GM18498 (cell line): ENCODE measurements around the gene USE1.

Source experiments
- ATAC-seq: cut with Tn5 transposase; IDR thresholded peaks from one replicate; pipeline ENCODE4 v1.9.1; 2021; ENCODE audit warnings: mild to moderate bottlenecking, moderate library complexity; ENCODE audit not compliant: unreplicated experiment

USE1 gene

DNA sequence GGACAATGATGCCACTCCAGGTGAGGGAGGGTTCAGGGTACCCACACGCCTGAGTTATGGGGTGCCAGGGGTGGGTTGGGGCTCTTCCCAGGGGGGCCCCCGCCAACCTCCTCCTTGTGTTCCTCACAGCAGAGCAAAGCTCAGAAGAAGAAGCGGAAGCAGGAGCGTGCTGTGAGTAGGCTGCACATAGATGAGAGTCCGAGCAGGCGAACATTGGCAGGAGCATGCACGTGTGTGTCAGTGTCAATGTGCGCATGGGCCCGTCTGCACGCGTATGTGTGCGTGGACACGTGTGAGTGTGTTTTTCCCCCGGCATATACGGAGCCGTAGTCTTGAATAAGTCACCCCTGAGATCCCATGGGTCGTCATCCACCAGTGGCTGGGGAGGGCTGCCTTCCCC is 12.4 kb upstream of the USE1 start:
- ATAC-seq: no peak

DNA sequence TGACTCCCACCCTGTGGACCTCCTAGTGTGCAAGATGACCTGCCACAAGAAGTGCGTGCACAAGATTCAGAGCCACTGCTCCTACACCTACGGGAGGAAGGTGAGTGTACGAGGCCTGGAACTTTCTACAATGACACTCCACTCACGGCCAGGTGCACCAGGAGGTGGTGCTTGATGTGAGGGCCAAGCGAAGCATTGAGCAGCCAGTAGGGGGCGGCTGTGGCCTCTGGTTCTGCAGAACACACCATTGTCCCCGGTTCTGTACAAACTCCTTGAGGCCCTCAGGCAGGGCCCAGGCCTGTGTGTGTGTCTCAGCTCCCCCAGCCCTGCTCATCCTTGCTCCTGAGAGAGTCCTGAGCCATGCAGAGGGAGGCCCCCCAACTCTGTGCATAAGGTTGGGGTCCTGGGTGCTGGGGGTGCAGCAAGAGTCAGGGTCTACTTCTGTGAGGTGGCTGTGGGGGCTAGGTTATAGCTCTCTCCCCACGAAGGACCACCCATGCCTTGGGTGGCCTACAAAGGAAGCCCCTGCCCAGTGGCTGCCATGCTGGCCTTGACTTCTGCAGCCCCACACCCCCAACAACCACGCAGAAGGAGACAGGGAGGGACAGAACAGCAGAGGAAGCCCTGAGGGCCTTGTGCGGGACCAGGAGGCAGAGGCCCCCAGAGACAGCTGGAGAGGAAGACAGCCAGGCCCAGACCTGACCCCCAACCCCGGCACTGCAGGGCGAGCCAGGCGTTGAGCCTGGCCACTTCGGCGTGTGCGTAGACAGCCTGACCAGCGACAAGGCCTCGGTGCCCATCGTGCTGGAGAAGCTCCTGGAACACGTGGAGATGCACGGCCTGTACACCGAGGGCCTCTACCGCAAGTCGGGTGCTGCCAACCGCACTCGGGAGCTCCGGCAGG is 9.7 kb upstream of the USE1 start:
- ATAC-seq: no peak

DNA sequence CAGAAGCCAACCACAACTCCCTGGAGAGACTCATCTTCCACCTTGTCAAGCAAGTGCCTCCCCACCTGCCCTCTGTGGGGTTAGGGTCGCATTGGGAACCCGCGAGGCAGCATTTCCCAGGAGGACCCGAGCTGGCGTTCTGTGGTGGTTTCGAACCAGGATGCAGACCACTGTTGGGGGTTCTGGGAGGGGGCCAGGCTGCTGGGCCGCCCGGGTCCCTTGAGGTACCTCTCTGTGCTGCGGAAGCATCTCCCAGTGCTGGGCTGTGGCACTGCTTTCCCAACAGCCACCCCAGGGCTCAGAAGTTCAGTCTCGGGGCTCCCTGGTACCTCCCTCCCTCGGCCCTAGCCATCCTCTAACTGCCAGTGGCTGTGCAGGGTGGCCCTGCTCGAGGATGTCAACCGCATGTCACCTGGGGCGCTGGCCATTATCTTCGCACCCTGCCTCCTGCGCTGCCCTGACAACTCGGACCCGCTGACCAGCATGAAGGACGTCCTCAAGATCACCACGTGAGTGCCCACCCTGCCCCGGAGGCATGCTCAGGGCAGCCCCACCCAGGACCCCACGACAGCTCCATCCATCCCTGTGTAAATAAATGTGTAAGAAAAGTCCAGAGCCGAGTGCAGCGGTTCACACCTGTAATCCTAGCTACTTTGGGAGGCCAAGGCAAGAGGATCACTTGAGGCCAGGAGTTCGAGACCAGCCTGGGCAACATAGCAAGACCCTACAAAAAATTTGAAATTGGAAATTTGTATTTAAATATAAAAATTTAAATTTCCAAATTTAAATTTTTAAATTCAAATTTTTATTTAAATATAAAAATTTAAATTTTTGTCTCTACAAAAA is 8.2 kb upstream of the USE1 start:
- no peak for ATAC-seq

DNA sequence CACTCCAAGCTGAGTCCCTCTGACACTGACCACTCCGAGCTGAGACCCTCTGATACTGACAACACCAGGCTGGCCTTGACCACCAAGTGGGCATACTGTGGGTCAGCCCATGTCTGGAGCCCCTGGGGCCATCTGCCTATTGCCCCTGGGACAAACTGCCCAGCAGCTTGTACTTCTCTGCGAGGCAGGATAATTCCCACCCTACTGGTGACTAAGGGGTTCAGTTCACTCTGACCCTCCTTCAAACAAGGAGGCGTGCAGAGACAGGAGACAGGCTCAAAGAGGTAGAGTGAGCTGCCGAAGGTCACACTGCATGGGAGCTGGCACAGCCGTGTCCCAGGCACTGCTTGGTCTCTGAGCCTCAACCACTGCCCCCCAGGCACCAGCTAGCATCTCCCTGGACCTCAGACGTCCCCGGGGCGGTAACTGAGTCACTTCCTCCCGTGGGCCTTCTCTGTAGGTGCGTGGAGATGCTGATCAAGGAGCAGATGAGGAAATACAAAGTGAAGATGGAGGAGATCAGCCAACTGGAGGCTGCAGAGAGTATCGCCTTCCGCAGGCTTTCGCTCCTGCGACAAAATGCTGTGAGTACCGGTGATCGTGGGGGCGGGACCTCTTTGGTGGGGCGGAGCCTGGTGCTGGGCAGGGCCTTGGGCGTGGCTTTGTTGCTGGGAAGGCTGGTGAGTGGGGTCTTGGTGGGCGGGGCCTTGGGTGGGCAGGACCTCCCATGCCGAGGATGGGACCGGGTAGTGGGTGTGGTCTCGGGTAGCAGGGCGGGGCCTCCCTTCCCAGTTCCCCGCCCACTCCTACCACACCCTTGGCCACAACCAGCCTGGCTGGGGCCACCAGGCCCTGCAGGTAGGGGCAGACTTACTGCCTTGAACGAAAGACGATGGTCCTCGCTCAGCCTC is 5.8 kb upstream of the USE1 start:
- no peak for ATAC-seq

DNA sequence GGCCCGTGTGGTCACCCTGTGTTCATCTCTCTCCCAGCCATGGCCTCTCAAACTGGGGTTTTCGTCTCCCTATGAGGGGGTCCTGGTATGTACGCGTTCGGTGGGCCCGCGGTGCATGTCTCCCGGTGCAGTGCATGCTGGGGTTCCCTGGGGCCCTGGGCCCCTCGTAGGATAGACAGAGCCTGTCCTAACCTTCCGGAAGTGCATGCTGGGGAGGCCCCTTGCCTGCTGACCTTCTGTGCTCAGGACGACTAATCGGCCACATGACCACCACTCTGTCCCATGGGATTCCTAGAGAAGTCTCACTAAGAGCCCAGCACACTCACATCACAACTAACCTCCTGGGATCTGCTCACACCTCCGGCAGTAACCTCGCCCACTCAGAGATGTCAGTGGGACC is 4.9 kb upstream of the USE1 start:
- ATAC-seq: no peak

DNA sequence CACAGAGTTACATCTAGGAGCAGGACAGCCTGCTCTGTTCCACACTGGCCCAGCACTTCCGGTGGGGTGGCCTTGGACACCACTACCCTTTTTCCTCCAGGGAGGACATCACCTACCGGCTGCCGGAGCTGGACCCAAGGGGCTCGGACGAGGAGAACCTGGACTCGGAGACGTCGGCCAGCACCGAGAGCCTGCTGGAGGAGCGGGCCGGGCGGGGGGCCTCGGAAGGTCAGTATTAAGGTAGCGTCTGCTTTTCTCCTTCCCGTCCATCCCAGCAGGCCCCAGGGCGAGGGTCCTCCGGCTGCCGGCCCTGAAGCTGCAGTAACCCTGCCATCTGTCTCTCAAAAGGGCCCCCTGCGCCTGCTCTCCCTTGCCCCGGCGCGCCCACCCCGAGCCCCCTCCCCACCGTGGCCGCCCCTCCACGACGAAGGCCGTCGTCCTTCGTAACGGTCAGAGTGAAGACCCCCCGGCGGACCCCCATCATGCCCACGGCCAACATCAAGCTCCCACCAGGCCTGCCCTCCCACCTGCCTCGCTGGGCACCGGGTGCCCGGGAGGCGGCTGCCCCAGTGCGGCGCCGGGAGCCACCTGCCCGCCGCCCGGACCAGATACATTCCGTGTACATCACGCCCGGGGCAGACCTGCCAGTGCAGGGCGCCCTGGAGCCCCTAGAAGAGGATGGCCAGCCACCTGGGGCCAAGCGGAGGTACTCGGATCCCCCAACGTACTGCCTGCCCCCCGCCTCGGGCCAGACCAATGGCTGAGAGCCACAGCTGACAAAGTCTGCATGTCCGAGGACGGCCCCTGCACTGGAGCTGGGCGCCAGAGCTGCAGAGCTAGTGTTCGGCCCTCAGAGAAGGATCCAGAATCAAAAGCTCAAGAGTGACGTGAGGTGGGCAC is 3.4 kb upstream of the USE1 start:
- no peak for ATAC-seq

DNA sequence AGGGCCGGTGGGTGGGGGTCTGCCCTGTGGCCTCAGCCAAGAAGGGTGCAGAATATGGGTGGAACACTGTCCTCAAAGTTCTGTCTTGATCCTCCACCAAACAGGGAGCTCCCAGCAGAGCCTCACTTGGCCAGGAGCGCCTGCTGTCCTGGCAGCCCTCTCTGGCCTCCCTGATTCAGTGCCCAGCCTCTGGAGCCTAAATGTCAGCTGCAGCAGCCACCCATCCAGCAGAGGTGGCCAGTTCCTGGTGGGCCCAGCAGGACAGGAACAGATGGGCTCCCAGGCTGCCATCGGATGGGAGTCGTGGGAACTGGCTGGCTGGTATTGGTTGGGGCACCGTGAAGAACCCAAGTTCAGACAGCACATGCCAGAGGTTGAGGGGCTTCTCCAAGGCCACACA is 1.8 kb upstream of the USE1 start:
- no peak for ATAC-seq

DNA sequence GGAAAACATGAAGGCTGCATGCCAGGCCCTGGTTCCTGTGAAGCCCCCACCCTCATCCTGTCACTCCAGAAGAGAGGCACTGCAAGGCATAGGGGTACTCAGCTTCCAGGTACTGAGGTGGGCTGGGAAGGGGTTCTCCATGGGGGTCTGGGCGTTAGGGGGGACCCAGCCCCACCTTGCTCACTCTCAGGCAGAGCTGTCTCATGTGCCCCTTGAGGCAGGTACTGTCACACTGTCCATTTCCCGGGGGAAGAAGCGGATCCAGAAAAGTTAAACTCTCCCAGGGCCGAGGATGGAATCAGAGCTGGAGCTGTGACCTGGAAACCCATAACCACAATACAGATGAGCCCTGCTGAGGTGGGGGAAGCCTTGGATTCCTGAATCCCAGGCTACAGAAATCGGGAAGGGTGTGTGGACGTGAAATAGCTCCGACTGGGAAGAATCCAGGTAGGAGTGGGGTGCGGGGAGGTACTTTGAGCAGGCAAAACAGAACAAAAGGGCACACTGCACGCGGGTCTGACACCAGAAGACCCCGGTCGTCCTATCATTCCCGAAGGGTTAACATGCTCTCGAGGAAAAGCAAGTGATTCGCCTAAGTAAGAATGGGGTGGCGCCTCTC is 540 bp upstream of the USE1 start:
- ATAC-seq: no peak

DNA sequence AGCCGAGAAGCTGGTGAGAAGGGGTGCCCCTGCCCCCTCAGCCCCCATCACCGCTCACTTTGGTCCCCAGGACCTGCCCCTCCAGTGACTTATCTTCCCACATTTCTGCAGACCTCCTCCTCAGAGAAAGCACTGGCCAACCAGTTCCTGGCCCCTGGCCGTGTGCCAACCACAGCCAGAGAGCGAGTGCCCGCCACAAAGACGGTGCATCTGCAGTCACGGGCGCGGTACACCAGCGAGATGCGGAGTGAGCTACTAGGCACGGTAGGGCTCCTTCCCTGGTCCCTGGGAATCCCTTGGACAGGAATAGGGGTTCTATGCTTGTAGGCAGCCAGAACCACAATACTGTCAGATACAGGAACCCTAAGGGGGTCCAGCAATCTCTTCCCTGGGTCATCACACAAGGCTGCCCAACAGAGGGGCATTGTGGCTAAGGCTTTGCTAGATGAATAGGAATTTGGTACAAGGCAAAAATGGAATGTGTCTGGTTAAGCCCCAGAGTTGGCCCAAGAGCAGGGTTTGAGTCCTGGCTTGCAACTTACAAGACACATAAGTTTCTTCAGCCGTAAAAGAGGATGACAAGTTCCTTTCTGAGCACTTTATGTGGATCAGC is 1.0 kb downstream of the USE1 start:
- ATAC-seq: no peak

DNA sequence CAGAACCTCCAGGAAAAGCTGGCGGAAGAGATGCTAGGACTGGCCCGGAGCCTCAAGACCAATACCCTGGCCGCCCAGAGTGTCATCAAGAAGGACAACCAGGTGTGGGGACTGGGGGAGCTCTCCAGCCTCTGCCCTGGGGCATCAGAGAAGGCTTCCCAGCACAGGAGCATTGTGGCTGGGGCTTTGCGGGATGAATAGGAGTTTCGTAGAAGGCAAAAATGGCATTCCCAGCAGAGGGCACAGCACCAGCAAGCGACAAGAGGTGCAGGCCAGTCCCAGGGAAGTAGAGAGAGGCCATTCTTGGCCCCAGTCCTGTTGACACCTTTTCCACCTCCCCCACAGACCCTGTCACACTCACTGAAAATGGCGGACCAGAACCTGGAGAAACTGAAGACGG is 4.1 kb downstream of the USE1 start:
- ATAC-seq: no peak

DNA sequence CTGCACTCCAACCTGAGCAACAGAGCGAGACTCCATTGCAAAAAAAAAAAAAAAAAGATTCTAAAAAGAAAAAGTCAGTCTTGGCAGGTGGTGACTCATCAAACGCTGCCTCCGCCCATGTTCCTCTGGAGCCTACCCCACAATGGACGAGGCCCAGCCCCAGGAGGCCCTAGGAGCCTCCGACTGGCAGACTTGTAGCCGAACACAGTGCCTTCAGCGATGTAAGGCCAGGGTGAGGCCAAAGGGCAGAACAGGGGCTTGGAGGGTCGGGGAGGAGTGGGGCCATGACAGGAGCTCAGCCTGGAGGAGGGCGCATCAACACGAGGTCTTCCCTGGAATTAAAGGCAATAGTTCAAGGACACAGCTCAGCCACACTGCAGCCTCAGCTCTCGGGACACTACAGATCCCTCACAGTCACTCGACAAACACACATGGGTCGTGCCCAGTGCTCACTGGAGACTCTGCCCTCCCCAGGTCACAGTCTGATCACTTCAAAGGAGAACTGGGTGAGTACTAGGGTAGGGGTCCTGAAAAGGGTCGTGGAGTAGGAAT is 5.1 kb downstream of the USE1 start:
- ATAC-seq: no peak

DNA sequence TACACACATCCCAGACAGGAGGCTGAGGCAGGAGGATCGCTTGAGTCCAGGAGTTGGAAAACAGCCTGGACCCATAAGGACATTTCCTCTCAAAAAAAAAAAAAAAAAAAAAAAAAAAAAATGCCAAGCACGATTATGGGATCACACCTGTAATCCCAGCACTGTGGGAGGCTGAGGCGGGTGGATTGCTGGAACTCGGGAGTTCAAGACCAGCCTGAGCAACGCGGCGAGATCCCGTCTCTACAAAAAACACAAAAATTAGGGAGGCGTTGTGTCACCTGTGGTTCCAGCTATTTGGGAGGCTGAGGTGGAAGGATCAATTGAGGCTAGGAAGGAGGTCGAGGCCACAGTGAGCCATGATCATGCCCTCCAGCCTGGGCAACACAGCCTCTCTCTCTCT is 9.9 kb downstream of the USE1 start:
- no peak for ATAC-seq

DNA sequence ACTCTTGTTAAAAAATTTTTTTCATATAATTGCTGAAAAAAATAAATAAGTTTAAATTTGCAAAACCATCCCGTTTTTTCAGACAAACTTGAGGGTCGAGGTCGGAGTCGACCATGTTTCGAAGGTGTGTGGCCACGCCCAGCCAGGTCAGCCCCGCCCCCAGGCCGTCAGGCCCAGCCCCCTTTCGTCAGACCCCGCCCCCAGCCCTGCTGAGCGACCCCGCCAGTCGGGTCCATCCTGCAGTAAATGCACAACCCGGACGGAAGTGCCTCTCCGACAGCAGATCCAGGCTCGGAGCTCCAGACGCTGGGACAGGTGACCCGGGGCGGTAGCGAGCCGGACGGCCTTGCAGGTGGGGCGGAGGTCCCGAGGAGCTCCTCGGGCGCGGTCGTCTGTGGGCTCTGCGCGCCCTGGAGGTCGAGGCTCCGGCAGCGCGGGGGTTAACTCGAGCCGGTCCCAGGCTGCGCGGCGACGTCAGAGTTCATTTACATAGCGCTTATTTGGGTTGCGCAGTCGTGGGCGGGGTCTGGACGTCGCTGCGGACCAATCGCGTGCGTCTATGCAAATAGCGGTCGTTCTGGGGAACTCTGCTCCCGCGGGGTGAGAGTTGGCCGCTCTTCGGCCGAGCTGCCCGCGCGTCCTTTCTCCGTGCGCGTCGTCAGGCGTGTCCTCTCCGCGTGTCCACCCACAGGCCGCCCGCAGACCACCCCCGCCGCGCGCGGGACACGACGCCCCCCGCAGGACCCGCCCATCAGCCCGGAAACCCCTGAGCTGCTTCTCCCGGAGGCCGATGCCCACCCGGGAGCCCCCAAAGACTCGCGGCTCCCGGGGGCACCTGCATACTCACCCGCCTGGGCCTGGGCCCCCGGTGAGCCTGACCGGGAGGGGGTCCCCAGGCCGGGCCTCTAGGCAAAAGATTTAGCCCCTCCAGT is 11.1 kb downstream of the USE1 start, which contains the start of gene OCEL1:
Gene OCEL1, plus strand, starts transcription at position 225 of the 932 bp plus-strand sequence. Its CDS starts 22 bp downstream, at position 247.
- ATAC-seq: peak; percentile 96

DNA sequence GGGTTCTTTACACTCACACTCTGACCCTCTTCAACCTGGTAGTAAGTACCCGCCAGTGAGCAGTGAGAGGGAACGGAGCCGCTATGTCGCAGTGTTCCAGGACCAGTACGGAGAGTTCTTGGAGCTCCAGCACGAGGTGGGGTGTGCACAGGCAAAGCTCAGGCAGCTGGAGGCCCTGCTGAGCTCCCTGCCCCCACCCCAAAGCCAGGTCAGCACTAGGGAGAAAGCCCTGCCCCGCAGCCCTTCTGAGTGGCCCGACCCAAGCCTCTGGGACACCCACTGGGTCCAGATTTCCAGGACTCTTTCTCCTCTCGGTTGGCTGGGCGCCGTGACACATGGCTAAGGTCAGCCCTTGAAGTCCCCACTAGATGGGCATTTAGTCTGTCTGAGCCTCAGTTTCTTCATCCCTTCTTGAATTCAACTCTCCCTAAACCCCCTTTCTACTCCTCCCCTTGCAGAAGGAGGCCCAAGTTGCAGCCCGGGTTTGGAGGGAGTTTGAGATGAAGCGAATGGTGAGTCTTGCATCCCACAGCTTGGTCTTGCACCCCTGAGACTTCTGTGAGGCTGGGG is 12.7 kb downstream of the USE1 start:
- ATAC-seq: no peak

DNA sequence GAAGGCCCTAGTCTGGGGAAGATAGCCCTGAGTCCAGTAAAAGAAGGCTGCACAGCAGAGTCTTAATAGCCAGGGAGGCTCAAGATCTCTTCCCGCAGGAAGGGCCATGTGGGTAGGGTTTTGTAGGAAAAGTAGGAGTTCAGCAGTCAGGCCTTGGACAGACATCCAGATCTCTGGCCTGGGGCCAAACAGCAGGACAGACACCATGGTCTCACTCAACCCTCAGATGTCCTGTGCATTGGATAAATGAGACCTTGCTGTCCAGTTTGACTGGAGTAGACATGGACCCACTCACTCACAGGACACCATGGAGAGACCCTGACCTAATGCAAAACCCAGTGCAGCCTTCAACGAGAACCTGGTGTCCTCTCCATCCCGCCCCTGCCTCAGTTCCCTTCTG is 14.7 kb downstream of the USE1 start:
- ATAC-seq: no peak

DNA sequence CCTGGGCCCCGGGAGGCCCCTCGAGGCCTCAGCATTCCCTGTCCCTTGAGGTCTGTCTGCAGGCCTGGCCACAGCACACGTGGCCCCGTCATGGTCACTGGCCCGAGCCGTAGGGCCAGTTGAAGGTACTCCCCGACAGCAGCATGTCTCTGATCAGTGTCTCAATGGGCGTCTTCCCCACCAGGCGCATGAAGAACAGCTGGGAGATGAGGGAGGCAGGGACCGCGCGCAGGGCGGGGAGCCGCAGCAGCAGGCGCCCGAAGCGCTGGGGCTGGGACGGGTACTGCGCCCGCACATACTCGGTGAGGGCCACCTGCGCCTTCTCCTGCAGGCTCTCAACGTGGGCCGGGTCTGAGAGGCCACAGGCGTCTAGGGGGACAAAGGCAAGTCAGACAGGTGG is 17.1 kb downstream of the USE1 start:
- no peak for ATAC-seq

DNA sequence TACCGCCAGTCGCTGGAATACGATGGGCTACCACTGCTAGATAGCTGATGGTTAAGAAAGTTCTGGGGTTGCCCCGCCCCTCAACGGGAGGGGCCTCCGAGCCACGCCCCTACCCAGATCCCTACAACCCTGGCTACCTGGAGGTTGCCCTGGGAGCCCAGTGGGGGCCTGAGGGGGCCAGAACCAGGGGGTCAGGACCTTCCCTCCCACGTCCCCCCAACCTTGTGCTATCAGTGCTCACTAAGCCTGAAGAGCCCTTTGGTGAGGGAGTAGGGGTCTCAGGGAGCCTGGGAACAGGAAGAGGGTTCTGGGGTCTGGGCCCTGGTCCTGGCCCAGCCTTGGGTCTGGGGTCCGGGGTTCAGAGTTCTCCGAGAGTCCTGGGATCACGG is 19.7 kb downstream of the USE1 start:
- ATAC-seq: no peak
